HG03066 (cell line): Measurements from ENCODE around the gene EXPH5.
"Not testable (repeated sequence)": the region's sequence is repeated elsewhere in the genome, so short reads cannot be mapped to it uniquely, and the experiment has no call there.

Source experiments
- ATAC-seq: cut with Tn5 transposase; IDR thresholded peaks from one replicate; pipeline ENCODE4 v1.9.1; 2021; ENCODE audit warnings: low read depth; ENCODE audit not compliant: unreplicated experiment

Gene EXPH5

DNA sequence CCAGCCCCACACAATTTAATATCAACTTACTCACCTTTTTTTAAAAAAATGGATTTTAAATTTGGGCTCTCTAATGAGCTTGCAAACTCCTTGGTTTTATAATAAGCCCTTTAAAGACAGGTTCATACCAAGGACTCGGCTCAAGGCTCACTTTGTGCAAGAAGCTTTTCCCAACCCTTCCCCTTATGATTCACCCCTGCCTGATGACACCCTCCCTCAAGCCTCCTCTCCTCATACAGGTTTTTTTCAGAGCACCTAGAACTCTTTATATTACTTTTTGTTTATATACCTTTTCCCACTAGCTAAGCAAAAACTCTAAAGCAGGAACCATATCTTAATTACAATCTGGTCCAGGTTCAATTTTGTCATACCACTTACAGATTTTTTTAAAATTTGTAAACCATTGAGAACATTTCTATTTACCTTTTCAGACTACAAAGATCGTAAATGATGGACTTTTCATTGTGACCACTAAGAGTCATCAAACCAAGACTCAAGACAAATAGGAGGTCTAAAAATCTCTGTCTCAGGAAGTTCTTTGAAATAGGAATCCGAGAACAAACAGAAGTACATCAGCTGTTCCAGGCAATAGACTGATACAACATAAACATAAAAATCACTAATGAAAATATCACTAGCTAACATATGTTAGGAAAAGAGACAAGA lies 13.1 kb upstream of the EXPH5 start:
- no peak for ATAC-seq

DNA sequence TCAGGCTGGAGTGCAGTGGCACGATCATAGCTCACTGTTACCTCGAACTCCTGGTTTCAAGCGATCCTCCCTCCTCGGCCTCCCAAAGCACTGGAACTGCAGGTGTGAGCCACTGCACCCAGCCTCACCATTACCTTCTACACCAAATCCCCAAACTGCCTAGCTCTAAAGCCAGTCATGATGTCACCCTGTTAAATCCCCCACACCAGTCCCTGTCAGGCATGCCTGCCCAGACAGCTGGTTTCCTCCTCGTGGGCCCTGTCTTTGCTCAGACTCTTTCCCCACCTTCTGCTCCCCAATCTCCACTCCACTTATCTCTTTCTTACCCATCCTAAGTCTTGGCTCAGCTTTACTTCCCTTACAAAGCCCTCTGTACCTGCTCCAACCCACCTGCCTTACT lies 12.5 kb upstream of the EXPH5 start:
- no peak for ATAC-seq

DNA sequence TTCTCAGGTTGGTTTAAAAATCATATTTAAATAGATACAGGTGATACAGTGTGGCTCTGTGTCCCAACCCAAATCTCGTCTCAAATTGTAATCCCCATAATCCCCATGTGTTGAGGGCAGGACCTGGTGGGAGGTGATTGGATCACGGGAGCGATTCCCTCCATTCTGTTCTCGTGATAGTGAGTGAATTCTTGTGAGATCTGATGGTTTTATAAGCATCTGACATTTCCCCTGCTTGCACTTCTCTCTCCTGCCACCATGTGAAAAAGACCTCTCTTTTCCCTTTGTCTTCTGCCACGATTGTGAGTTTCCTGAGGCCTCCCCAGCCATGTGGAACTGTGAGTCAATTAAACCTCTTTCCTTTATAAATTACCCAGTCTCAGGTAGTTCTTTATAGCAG lies 9.2 kb upstream of the EXPH5 start:
- ATAC-seq, result not testable (repeated sequence)

DNA sequence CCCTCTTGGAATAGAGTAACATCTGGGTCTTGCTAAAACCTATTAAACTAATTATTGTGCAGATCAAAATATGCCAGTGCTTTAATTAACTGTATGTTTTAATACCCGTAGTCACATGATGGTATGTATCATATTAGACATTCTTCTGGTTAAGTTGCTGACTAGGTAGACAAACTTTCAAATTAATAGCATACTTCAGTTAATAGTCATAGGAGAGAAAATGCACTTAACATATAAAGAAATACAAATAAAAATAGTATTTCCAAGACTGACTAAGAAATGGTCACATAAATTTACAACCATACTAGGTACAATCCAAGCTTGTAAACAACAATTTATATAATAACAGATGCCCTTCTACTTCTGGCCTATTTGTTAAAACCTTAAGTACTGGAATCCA lies 7.6 kb upstream of the EXPH5 start:
- no peak for ATAC-seq

DNA sequence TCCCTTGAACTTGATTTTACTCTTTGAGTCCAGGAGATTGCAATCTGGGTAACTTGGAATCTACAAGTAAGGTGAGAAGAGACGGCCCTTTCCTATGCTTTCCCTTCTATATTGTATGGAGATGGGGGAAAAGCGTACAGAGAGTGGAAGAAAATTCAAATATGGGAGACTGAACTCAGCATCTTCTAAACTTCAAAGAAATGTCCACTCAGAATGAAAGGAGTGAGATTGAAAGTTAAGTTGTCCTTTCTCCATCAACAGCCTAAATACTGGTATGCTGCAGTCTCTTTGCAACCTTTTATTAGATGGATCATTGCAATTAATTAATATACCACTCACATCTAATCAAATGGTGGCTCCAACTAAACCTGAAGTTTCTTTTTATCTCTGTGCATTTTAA lies 6.4 kb upstream of the EXPH5 start:
- ATAC-seq, result no peak

DNA sequence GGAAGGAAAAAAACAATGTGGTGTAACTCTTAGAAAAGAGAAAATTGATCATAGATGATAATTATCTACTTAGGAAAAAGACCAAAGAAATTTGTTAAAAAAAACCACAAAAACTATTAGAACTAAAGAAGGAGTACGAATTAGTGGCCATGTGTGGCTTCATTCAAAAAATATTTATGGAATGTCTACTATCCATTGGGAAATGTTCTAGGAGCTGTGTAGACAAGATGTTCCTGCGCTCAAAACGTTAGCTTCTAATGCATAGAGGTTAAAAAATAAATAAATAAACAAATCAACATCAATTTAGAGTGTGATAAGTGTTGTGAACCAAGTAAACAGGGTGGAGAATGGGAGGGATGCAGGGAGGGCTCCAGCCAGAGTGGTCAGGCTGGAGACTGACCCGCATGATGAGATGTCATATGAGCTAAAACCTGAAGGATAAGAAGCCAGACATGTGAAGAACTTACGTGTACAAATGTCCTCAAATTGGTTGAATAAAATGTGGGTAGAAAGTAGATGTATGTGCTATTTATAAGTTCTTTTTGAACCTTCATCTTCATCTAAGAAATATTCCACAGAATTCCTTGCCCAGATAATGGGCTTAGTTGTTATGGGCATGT lies 4.3 kb upstream of the EXPH5 start:
- no peak for ATAC-seq

DNA sequence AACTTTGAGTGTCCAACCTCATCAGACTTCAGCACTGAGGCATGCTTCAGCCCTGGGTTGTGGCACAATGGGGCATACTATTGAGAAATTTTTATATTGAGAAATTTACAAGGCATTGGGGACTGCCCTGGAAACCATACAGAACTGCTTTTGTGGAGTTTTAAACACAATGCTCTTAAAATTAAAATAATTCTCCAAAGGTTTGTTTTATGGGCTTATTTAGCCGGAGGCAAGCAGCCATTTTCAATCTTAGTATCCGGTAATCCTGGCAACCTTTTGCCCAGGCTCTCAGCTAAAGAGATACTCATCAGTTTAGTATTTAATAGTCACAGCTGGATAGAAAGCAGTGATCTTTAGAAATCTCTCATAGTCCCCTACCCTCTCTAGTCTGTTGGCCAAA lies 3.1 kb upstream of the EXPH5 start:
- no peak for ATAC-seq

DNA sequence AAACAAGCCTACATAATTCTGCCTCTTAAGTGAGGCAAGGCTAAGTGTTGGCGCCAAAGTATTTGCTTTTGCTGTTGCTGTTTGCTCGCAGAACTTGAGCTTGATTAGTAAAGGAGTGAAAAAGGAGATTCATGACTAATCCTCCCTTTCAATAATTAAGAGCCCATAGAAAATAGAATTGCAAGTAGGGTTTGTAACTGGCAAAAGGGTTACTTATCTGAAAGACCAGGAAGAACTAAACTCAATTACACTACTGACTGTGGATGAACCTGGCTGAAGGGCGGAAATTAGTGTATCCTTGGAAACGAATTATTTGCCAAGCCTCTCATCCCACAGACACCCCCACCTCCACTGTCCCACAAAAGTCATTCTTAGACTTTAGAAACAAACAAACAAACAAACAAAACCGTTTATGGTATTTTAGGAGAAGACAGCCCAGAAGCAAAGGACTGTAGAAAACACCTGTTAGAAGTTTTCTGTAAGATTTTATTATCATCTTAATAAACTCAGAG lies 411 bp upstream of the EXPH5 start:
- no peak for ATAC-seq

DNA sequence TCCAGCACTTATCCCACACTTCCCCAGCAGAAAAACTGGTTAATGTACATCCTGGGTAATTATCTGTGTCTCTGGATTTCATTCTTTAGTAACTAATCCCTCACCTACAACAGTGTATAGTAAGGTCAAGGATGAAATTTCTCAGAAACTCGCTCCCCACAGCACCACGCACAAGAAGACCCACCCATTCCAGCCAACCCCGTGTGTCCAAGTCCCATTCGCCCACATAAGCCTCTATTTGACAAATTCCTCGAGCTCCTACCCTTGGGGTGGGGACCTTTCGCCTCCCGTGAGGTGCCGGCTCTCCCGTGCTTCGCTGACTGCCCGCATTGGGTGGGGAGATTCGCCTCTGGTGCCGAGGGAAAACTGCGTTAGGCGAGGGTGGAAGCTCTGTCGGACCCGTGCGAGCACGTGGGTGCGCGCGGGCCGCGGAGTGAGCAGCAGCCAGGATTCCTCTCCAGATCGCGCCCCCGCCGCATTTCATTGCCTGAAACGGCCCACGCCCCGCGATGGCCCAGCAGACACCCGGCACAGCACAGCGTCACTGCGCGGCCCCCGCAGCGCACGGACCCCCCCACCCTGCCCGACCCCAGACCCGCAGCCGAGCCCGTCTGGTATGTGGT lies 866 bp downstream of the EXPH5 start:
- ATAC-seq, result peak; percentile 34

DNA sequence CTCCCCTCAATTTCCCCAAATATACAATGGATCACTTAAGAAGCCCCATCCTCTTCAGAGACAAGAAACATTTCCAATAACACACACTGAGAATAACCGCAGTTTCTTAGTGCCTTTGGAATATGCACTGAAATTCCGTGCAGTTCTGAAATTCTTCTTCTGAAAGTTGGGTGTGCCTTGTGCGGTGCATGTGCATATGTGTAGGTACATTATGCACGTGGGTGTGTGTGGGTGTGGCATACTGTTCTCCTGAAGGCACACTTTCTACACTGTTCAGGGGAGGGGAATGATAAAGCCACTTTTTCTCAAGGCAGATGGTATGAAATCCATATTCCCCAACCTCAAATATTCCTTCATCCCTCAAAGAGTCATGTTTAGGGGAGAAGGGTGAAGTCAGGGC lies 1.7 kb downstream of the EXPH5 start:
- no peak for ATAC-seq

DNA sequence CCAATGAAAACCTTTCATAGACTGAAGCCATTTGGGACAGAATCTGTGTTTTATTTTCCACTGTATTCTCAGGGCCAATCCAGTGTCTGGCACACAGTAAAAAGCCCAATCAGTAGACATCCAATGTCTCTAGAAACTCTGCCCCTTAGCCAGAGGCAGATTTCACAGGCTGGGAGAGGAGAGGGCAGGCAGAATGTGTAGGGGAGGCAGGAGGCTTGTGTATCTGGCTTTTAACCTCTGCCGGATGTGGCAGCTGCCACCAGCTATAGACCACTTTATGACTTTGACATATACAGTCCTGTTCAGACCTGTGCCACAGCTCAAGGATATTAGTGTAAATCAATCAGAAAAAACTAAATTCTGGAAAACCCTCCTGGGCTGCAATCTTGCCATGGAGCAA lies 4.4 kb downstream of the EXPH5 start:
- no peak for ATAC-seq

DNA sequence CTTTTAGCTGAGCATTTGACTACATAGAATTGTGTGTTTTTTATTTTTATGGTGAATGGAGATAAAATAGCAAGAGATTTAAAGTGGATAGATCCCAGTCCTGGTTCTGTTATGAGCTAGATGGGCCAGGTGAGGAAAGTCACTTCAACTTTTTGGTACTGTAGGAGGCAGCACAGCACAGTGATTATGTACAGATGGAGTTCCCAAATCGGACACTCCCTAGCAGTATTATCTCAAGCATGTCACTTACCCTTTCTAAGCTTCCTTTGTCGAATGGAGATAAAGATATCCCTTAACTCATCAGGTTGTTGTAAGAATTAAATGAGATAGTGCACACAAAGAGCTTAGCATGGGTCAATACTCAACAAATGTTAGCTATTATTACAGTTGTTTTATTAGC lies 5.3 kb downstream of the EXPH5 start:
- ATAC-seq, result no peak

DNA sequence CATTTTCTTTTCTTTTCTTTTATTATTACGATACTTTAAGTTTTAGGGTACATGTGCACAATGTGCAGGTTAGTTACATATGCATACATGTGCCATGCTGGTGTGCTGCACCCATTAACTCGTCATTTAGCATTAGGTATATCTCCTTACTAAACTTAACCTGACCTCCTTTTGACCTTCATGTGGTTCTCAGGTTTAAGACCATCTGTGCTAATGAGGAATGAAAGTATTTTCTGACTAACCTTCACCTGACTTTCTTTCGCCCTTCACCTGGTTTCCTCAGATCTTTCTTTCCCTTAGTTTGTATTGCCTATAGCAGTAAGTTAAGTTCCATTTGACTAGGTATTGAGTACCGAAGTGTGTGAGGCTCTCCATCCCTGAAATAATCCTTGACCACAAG lies 6.5 kb downstream of the EXPH5 start:
- ATAC-seq, result no peak

DNA sequence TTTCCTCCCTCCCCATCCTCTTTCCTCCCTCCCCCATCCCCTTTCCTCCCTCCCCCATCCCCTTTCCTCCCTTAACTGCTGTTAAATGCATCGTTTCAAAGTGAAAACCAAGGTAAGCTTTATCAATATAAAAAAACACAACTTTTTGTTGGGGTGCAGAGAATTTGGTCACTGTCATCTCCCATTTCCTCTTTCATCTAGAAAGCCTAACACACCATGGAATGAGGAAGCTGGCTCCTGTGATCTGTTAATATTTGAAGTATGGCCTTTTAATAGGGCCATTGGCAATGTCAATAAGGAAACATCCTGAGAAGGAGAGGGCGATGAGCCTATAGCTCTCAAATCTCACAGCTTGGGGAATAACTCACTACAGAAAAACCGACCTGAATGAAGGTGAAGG lies 7.0 kb downstream of the EXPH5 start:
- no peak for ATAC-seq

DNA sequence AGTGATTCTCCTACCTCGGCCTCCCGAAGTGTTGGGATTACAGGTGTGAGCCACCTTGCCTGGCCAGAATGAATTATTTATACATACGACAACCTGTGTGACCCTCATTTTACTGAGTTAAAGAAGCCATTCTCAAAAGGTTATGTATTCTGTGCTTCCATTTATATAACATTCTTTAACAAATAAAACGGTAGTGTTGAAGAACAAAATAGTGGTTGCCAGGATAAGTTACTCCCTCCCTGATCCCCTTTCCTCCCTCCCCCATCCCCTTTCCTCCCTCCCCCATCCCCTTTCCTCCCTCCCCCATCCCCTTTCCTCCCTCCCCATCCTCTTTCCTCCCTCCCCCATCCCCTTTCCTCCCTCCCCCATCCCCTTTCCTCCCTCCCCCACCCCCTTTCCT lies 7.4 kb downstream of the EXPH5 start:
- not testable (repeated sequence) for ATAC-seq

DNA sequence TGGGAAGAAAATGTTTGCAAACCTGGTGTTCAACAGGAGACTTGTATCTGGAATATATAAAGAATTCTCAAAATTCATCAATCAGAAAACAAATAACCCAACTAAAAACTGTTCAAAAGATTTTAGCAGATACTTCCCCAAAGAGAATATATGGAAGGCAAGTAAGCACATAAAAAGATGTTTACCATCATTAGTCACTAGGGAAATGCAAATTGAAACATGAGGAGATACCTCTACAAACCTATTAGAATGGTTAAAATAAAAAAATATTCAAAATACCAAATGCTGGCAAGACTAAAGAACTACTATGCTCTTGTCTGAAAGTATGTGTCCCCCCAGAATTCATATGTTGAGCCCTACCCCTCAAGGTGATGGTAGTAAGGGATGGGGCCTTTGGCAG lies 8.6 kb downstream of the EXPH5 start:
- ATAC-seq, result no peak

DNA sequence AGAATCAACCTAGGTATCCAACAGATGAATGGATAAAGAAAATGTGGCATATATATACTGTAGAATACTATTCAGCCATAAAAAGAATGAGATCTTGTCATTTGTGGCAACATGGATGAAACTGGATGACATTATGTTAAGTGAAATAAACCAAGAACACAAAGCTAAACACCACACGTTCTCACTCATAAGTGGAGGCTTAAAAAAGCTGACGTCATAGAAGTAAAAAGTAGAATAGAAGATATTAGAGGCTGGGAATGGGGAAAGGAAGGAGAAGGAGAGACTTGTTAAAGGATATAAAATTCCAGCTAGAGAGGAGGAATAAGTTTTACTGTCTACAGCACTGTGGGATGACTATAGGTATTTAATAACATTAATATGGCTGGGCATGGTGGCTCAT lies 12.9 kb downstream of the EXPH5 start:
- no peak for ATAC-seq

DNA sequence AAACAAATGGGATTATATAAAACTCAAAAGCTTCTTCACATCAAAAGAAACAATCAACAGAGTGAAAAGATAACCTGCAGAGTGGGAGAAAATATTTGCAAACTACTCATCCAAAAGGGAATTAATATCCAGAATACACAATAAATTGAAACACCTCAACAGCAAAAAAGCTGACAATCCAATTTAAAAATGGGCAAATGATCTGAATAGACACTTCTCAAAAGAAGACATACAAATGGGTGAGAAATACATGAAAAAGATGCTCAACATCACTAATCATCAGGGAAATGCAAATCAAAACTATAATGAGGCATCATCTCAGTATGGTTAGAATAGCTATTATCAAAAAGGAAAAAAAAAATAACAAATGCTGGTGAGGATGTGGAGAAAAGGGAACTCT lies 13.5 kb downstream of the EXPH5 start:
- ATAC-seq, result no peak

DNA sequence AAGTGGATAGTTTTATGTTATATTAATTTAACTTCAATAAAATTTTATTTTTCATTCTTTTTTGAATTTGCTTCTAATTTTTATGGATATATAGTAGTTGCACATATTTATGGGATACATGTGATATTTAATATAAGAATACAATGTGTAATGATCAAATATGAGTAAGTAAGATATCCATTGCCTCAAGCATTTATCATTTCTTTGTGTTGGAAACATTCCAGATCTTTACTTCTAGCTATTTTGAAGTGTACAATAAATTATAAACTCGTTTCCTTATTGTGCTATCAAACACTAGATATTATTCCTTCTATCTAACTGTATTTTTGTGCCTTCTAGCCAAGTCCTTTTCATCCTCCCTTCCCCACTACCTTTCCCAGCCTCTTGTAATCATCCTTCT lies 17.0 kb downstream of the EXPH5 start:
- no peak for ATAC-seq

DNA sequence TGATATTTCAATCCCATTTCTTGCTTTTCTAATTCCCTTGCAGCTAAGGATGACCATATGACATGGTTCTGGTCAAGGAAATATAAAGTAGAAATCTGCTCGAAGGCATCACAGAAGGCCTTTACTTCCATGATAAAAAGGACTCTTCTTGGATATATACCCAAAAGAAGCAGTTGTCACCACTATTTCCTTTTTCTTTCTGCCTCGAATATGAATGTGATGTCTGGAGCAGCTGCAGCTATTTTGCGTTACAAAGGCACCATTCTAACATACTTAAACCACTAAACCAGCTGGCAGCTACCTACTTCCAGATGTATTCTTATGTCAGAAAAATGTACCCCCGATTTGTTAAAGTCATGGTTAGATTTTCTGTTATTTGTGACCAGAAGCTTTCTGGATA lies 18.9 kb downstream of the EXPH5 start:
- no peak for ATAC-seq

DNA sequence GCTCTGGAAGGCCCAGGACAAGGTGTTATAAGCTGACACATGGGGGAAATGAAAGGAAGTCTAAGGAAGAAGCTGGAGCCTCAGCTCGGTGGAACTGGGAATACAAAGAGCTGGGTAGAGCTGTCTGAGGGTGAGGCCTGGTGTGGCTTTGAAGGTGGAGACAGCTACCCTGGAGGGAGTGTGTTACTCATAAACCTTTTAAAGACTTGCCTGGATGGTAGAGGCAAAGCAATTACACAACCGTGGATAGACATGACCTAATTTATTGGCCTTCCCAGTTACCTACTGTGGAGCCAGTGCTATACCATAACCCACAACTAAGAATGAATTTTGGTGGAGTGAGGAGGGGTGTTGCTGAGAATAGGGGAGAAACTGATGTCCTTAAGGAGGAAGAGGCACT lies 22.6 kb downstream of the EXPH5 start:
- ATAC-seq, result no peak

DNA sequence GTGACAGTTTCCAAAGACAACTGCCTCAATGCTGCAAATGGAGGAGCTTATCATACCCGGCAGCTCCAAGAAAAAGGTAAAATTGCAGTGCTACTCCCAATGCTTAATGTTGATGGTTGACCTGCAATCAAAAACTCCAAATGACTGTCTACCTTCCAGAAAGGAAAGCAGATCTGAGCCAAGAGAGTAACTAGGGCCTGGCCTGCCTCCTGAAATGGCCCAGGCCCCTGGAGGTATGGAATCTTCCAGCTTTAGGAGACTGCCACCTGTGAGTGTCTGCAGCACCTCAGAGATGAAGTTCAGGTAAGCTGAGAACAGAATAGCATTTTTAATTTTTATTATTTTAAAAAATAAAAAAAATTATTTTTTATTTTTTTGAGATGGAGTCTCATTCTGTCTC lies 23.7 kb downstream of the EXPH5 start:
- ATAC-seq, result no peak
